SKM-1 (cell line): ENCODE data around the gene NPHP1.
"Not testable (repeated sequence)": the region's sequence is repeated elsewhere in the genome, so short reads cannot be mapped to it uniquely, and the experiment has no call there.

Experiments used
- DNase-seq: peaks from one replicate; lab custom pipeline; 2025; ENCODE audit not compliant: unreplicated experiment; lab: John Stamatoyannopoulos, UW

Gene NPHP1

DNA sequence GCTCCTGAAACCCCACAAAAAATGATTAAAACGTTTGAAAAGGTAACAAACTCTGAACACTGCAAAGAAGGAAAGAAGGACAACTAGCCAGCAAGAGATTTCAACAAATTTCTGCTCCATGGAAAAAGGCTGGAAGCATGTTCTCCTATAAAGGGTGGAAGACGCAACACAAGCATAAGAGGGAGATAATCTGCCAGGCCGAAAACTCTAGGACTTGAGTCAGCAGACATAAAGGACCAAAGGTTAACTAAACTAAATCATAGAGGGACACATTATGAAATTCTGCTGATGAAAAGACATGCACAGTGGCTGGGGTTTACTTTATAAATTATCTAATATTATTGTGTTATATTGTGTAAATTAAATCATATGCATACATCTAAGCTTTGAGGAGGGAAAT, 6.8 kb downstream of the NPHP1 start:
- DNase-seq: no peak

DNA sequence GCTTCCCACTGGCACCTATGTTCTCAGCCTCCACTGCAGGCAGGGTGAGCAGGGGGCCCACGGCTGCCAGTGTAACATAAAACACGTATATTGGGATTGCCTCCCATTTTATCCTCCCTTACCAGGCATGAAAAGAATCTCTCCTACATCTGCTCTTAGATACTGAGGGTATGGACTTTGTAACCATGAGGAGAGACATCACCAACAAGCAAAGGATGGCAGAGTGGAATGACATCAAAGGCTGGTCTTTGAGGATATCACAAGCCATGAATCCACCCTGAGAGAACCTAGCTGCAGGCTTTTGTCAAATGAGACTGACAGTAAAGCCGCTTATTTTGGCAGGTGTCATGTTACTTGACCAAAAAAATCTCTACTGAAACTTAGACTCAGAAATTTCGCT, 7.4 kb downstream of the NPHP1 start:
- DNase-seq: no peak

DNA sequence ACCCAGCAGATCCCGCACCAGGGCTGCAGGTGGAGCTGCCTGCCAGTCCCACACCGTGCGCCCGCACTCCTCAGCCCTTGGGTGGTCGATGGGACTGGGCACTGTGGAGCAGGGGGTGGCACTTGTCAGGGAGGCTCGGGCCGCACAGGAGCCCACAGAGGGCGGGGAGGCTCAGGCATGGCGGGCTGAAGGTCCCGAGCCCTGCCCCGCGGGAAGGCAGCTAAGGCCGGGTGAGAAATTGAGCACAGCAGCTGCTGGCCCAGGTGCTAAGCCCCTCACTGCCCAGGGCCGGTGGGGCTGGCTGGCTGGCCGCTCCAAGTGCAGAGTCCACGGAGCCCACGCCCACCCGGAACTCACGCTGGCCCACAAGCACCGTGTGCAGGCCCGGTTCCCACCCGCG, 14.6 kb downstream of the NPHP1 start:
- DNase-seq: not testable (repeated sequence)

DNA sequence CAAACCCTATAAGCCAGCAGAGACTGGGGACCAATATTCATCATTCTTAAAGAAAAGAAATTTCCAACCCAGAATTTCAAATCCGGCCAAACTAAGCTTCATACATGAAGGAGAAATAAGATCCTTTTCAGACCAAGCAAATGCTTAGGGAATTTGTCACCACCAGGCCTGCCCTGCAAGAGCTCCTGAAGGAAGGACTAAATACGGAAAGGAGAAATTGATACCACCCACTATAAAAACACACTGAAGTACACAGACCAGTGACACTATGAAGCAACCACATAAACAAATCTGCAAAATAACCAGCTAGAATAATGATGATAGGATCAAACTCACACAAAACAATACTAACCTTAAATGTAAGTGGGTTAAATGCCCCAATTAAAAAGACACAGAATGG, 22.4 kb downstream of the NPHP1 start:
- no peak for DNase-seq

DNA sequence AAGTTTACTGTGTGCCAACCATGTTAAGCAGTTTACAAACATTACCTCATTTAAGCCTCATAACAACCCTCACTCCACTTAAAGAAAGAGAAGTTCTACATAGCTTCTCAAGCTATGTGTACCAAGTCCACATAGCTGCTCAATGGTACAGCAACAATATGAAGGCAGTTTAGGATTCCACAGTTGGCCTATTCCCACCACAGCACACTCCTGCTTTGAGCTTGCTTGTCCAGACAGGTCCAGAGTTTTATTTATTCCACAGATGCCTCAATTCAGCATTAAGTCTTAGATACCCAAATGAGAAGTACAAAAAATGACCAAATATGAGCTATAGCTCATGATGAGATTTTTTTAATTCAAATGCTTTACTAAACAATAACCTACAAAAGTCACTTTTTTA, 24.8 kb downstream of the NPHP1 start:
- no peak for DNase-seq

DNA sequence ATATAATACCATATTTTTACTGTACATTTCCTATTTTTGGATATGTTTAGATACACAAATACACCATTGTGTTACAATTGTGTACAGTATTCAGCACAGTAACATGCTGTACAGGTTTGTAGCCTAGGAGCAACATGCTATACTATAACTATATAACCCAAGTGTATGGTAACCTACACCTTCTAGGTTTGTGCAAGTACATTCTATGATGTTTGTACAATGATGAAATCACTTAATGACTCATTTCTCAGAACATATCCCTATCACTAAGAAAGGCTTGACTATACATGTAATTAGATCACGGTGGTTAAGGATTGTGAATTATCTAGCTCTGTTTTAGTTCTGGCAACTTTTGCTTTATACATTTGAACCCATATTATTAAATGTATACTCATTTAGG, 31.3 kb downstream of the NPHP1 start:
- DNase-seq: no peak

DNA sequence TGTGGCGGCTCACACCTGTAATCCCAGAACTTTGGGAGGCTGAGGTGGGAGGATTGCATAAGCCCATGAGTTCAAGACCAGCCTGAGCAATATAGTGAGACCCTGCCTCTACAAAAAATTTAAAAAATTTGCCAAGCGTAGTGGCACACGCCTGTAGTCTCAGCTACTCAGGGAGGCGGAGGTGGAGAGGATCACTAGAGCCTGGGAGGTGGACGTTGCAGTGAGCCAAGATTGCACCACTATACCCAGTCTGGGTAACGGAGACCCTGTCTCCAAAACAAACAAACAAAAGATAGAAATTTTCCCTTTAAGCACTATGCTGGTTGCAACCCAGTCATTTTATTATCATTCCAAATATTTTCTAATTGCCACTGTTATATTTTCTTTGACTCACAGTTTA, 32.3 kb downstream of the NPHP1 start:
- DNase-seq: no peak

DNA sequence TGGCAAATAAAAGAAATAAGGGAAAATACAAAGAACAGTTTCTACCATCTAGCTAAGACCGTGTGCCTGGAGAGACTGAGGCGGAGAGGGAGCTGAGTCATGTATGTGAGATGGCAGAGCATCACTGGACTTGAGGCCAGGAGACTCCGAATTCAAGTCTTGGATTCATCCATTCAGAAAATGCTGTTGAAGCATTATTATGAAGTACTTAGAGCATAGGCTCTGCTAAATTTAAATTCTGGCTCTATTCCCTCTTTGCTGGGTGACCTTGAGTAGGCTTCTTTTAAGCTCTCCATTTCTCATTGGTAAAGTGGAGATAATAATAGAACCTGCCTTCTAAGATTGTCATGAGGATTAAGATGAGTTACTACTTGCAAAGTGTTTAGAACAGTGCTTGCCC, 34.7 kb downstream of the NPHP1 start:
- no peak for DNase-seq

DNA sequence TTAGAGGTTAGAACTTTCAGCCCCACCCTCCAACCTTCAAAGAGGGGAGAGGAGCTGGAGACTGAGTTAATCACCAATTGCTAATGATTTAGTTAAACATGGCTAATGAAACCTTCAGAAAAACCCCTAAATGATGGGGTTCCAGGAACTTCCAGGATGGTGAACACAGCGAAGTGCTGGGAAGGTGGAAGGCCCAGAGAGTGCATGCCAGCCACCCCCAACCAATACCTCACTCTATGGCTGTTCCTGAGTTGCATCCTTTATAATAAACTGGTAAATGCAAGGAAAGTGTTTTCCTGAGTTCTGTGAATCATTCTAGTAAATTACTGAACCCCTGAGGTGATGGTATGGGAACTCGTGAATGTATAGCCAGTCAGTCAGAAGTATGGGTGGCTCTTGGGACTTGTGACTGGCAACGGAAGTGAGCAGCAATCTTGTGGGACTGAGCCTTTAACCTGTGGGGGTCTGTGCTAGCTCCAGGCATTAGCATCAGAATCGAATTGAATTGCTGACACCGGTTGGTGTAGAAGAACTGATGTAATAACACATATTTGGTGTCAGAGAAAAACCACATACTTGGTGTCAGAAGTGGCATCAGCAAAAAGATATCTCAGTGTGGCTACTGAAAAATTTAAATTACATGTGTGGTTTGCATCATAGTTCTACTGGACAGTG, 37.4 kb downstream of the NPHP1 start:
- DNase-seq: no peak

DNA sequence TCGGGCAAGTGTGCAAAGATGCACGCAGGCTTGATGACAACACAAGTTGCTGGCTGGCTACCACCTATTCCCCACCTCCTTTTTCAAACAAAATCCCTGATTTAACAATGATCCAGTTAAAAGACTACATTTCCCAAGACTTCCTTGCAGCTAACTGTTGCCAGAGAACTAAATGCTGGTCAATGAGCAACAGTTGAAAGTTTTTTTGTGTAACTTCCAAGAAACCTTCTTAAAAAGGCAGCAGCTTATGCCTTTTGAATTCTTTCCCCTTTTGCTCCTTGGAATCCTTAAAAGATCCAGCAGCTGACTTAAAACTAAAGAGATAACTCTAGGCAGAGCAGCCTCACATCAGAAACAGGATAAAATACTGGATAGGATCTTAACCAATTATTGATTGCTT, 38.5 kb downstream of the NPHP1 start:
- DNase-seq: no peak

DNA sequence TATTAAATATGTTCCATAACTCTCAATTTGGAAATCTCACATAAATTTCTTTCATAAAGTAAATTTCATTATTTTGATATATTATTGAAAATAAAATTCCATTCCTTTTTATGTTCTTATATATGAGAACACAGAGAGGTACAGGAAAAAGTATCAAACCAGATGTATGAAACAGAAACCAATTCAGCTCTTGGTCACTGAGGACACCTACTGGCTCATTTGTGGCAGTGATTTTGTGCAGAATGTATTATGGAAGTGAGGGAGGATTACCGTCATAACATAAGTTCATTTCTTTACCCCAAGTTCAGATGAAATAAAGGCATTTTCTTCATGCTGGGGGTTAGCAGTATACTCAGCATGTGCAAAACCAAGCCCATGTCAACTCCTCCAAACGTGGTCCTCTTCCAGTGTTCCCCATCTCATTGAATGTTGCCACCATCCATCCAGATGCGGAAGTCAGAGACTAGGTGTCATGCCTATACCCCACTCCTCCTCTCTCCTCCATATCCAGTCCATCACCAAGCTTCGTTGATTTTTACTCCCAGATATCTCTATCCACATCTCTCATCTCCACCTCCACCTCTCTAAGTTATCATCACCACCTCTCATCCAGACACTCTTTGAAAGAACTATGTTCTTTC, 47.5 kb downstream of the NPHP1 start:
- DNase-seq: peak; percentile 54

DNA sequence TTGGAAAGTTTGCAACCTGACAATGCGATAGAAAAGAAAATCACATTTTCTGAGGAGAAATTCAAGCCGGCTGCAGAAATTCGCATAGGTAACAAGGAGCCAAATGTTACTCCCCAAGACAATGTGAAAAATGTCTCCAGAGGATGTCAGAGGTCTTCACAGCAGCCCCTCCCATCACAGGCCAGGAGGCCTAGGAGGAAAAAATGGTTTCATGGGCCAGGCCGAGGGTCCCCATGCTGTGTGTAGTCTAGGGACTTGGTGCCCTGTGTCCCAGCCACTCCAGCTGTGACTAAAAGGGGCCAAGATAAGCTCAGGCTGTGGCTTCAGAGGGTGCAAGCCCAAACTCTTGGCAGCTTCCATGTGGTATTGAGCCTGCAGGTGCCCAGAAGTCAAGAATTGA, 50.0 kb downstream of the NPHP1 start:
- DNase-seq: not testable (repeated sequence)

DNA sequence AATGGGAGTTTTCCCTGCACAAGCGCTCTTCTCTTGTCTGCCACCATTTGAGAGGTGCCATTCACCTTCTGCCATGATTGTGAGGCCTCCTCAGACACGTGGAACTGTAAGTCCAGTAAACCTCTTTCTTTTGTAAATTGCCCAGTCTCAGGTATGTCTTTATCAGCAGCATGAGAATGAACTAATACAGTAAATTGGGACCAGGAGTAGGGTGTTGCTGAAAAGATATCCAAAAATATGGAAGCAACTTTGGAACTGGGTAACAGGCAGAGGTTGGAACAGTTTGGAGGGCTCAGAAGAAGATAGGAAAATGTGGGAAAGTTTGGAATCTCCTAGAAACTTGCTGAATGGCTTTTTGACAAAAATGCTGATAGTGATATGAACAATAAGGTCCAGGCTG, 50.6 kb downstream of the NPHP1 start:
- DNase-seq: not testable (repeated sequence)

DNA sequence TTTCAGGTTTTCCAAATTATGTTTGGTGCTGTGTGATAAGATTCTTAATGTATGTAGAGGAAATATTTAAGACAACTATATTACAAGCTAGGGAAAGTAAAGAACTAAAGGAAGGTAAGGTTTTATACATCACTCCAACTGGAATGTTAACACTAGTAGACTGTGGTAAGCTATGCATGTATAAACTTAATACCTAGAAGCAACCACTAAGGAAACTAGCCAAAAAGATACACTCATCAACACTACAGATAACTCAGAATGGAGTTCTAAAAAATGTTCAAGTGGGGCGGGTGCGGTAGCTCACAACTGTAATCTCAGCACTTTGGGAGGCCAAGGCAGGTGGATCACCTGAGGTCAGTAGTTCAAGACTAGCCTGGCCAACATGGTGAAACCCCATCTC, 51.4 kb downstream of the NPHP1 start:
- no peak for DNase-seq

DNA sequence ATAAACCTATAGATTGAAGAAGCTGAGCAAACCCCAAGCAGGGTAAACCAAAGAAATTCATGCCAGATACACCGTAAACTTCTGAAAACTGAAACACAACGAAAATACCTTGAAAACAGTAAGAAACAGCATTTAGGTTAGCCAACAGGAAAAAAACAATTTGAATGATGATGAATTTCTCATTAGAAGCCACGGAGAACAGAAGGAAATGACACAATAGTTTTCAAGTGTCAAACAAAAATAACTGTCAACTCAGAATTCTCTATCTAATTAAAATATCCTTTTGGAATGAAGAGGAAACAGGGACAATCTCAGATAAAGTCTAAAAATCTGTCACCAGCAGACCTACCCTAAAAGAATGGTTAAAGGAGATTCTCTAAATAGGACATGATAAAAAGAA, 51.9 kb downstream of the NPHP1 start:
- DNase-seq: no peak

DNA sequence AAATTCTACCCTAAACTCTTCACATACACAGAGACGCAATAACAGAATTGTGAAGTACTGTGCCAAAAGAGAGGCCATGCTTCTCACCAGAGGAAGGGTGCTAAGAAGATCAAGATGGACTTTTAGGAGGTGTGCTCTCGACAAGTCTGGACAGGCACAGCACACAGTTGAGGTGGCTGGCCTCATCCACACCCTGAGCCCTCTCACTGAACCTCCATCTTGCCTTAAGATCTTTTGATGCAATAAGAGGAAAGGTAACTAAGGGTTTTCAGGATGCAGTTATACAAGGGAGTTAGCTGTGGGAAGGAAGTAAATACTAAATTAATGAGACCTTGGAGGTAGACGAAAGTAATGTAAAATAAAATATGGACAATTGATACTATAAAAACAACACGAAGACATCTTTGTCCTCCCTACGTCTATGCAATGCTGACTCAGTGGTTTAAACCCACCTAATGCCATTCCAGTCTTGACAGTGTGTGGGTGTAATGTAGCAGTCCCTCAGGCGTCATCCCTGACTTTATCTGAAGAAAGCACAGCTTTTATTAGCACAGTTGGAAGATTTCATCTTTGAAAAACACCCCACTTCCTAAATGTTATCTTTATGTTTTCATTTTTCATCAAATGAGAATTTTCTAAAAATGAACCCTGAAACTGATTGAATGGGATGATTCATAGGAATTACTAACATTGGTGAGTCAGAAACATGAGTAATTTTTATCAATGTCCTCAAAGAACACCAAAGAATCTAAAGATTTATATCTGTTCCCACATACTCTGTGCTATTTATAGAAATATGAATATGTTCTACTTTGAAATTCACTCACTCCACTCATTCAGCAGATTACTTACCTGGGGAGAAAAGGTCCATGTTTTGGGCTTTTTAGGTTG, 55.2 kb downstream of the NPHP1 start:
- DNase-seq: no peak

DNA sequence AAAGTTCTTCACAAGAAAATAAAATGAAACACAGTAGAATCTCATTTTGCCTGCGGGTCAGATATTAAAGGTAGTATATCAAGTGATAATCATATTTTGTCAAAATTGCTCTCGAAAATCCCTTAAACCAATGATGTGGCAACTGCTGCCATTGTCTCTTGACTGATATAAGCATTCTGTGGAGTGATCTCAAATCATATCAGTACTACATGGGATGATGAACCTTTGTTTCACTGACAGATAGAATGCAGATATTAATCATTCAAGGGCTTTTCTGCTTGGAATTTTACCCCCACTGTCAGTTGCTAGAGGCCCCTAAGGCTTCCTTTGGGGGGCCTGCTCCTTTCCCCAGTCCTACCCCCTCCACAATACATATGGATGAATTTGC, 57.9 kb downstream of the NPHP1 start:
- no peak for DNase-seq

DNA sequence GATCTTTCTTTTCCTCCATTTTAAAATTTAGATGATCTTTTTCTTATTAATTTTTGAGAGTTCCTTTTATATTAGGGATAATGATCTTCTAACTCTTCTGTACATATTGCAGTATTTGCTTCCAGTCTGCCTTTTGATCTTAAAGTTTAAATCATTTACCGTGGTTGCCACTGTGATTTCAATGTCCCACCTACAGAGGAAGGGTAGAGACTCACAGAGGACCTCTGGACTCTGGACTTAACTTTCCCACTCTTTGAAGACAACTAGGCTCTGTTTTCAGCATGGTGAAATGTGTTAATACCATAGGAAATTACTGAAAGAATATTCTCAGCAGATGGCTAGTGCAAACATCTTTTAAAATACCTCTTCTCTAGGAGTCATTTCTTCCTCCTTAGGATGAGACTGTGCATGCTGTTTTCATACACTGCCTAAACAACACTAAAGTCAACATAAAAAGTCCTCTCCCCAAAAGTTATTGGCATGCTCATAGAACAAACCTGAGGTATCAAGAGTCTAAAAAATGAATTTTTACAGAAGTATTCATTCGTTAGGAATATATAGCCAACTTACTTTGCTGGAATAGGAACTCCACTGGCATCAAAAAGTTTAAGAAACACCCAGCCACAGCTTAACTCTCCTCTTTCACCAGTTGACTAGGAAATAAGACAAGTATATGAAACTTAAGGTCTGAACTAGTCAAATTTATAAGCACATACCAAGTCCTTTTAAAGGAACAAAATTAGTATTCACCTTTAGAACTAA, 58.4 kb downstream of the NPHP1 start:
- no peak for DNase-seq

DNA sequence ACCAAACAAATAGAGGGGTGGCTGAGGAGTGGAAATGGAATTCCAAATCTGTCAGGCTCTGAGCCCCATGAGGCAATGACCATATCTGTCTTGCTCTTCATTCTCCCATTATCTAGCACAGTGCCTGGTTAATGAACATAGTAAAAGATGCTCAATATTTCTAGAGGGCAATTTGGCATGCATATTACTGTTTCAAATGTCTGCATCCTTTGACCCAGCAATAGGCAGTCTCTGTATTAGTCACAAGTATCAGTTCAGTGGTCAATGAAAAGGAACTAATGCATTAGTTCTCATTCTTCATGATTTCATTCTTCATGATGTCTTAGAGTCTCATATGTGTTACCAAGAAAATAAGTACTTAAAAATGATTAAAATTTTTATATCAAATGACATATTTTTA, 60.8 kb downstream of the NPHP1 start:
- DNase-seq: no peak

DNA sequence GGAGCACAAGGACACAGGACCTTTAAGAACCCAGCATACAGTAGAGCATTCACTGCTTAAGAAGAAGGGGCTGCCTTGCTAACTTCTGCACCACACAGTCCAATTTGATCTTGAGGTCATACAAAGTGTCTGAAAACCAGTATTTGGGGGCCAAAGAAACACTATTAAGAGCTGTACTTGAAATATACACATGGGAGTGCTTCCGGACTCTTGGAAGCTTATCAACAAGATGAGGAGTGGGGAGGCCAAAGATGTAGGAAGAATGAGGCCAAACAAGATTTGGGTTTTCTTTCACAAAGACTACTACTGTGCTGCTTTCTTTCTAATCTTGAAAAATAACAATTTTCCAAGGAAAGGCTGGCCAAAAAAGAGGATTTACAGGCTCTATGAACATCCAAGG, 64.4 kb downstream of the NPHP1 start:
- no peak for DNase-seq

DNA sequence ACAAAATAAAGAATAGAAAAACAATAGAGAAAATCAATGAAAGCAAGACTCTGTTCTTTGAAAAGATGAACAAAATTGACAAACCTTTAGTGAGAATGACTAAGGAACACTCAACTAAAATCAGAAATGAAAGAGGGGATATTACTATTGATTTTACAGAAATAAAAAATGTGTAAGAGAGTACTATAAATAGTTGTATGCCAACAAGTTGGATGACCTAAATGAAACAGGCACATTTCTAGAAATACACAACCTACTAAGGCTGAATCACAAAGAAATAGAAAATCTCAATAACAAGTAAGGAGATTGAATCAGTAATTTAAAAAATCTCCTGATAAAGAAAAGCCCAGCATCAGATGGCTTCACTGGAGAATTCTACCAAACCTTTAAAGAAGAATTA, 70.8 kb downstream of the NPHP1 start:
- DNase-seq: no peak
